ENCODE measurements around the gene RCBTB1. TPM values are rescaled to one million over a fixed set of nuclear protein-coding genes. Genes with fewer than 3 reads are reported as not detected.
"Not testable (repeated sequence)": the region's sequence is repeated elsewhere in the genome, so short reads cannot be mapped to it uniquely, and the experiment has no call there.

The RCBTB1 gene
- total and polyA plus RNA-seq, 4 donors, result 24.0 to 47.6 (median 34.4) TPM

GRCh38 chr13:49606747-49607648, 21.6 kb upstream of the RCBTB1 start:
- WGBS (ENCODE audit: insufficient coverage), result 20% methylated on average over 8 of the region's 15 CpGs
- peak; percentile 36 to 95 (median 73) for DNase-seq (ENCODE audit: low read depth in 4 of 6, low spot score in 6 of 6)
- no peaks in the 10 kb centered on the region for H3K36me3 ChIP-seq (ENCODE audit: control insufficient read depth, insufficient read depth, low read length)
- peak overlapping the region; percentile 22 for H3K4me3 ChIP-seq (ENCODE audit: low read depth, low read length)
- no peaks in the 10 kb centered on the region for H3K27me3 ChIP-seq (ENCODE audit: control insufficient read depth, insufficient read depth, low read length)
- no peaks in the 10 kb centered on the region for H3K9me3 ChIP-seq (ENCODE audit: control insufficient read depth, insufficient read depth, low read length)
- no peak overlapping the region for H3K27ac ChIP-seq (ENCODE audit: low read depth, low read length)
- H3K4me1 ChIP-seq (ENCODE audit: control insufficient read depth, insufficient read depth, low read length), result peaks cover 4% of the 10 kb centered on the region

- H3K36me3 ChIP-seq (ENCODE audit: control insufficient read depth, insufficient read depth, low read length), result no peaks in the 10 kb centered on the region
- no peak overlapping the region for H3K27ac ChIP-seq (ENCODE audit: low read depth, low read length)
- H3K4me3 ChIP-seq (ENCODE audit: low read depth, low read length), result no peak overlapping the region
- H3K27me3 ChIP-seq (ENCODE audit: control insufficient read depth, insufficient read depth, low read length), result no peaks in the 10 kb centered on the region
- H3K4me1 ChIP-seq (ENCODE audit: control insufficient read depth, insufficient read depth, low read length), result peaks cover 4% of the 10 kb centered on the region
- no peaks in the 10 kb centered on the region for H3K9me3 ChIP-seq (ENCODE audit: control insufficient read depth, insufficient read depth, low read length)
- WGBS (ENCODE audit: insufficient coverage), result 59% methylated on average over 5 of the region's 5 CpGs
- no peak for DNase-seq (ENCODE audit: low read depth in 4 of 6, low spot score in 6 of 6)
Measured at GRCh38 chr13:49604570-49604969, 19.2 kb upstream of the RCBTB1 start.

GRCh38 chr13:49602615-49603014, 17.3 kb upstream of the RCBTB1 start:
- not testable (repeated sequence) for H3K27me3 ChIP-seq (ENCODE audit: control insufficient read depth, insufficient read depth, low read length); H3K9me3 ChIP-seq (ENCODE audit: control insufficient read depth, insufficient read depth, low read length); DNase-seq (ENCODE audit: low read depth in 4 of 6, low spot score in 6 of 6); H3K4me3 ChIP-seq (ENCODE audit: low read depth, low read length); H3K27ac ChIP-seq (ENCODE audit: low read depth, low read length); H3K36me3 ChIP-seq (ENCODE audit: control insufficient read depth, insufficient read depth, low read length); H3K4me1 ChIP-seq (ENCODE audit: control insufficient read depth, insufficient read depth, low read length)
- 93% methylated on average over 7 of the region's 7 CpGs for WGBS (ENCODE audit: insufficient coverage)

- Histone ChIP-seq H3K36me3 (ENCODE audit: control insufficient read depth, insufficient read depth, low read length) (no peaks in the 10 kb centered on the region), H3K9me3 (ENCODE audit: control insufficient read depth, insufficient read depth, low read length) (no peaks in the 10 kb centered on the region), H3K27me3 (ENCODE audit: control insufficient read depth, insufficient read depth, low read length) (no peaks in the 10 kb centered on the region), H3K27ac (ENCODE audit: low read depth, low read length) (no peak overlapping the region), H3K4me3 (ENCODE audit: low read depth, low read length) (no peak overlapping the region), H3K4me1 (ENCODE audit: control insufficient read depth, insufficient read depth, low read length) (peaks cover 4% of the 10 kb centered on the region)
- DNase-seq (ENCODE audit: low read depth in 4 of 6, low spot score in 6 of 6), result no peak
- WGBS (ENCODE audit: insufficient coverage), result no CpG with 5 or more reads among the region's 1 CpG
Measured at GRCh38 chr13:49602005-49602404, 16.6 kb upstream of the RCBTB1 start.

- no peaks in the 10 kb centered on the region for H3K9me3 ChIP-seq (ENCODE audit: control insufficient read depth, insufficient read depth, low read length)
- no peak for DNase-seq (ENCODE audit: low read depth in 4 of 6, low spot score in 6 of 6)
- no peaks in the 10 kb centered on the region for H3K36me3 ChIP-seq (ENCODE audit: control insufficient read depth, insufficient read depth, low read length)
- no peaks in the 10 kb centered on the region for H3K27me3 ChIP-seq (ENCODE audit: control insufficient read depth, insufficient read depth, low read length)
- no peak overlapping the region for H3K27ac ChIP-seq (ENCODE audit: low read depth, low read length)
- no peak overlapping the region for H3K4me3 ChIP-seq (ENCODE audit: low read depth, low read length)
- WGBS (ENCODE audit: insufficient coverage), result 88% methylated on average over 8 of the region's 11 CpGs
- H3K4me1 ChIP-seq (ENCODE audit: control insufficient read depth, insufficient read depth, low read length), result no peaks in the 10 kb centered on the region
Measured at GRCh38 chr13:49597043-49597641, 11.8 kb upstream of the RCBTB1 start.

GRCh38 chr13:49596221-49596620, 10.9 kb upstream of the RCBTB1 start:
- Histone ChIP-seq H3K36me3 (ENCODE audit: control insufficient read depth, insufficient read depth, low read length) (no peaks in the 10 kb centered on the region), H3K27ac (ENCODE audit: low read depth, low read length) (no peak overlapping the region), H3K4me1 (ENCODE audit: control insufficient read depth, insufficient read depth, low read length) (no peaks in the 10 kb centered on the region), H3K27me3 (ENCODE audit: control insufficient read depth, insufficient read depth, low read length) (no peaks in the 10 kb centered on the region), H3K4me3 (ENCODE audit: low read depth, low read length) (no peak overlapping the region), H3K9me3 (ENCODE audit: control insufficient read depth, insufficient read depth, low read length) (no peaks in the 10 kb centered on the region)
- WGBS (ENCODE audit: insufficient coverage), result 100% methylated on average over 1 of the region's 2 CpGs
- no peak for DNase-seq (ENCODE audit: low read depth in 4 of 6, low spot score in 6 of 6)

- no peaks in the 10 kb centered on the region for H3K9me3 ChIP-seq (ENCODE audit: control insufficient read depth, insufficient read depth, low read length)
- H3K4me3 ChIP-seq (ENCODE audit: low read depth, low read length), result no peak overlapping the region
- H3K27ac ChIP-seq (ENCODE audit: low read depth, low read length), result no peak overlapping the region
- no peaks in the 10 kb centered on the region for H3K4me1 ChIP-seq (ENCODE audit: control insufficient read depth, insufficient read depth, low read length)
- no peaks in the 10 kb centered on the region for H3K36me3 ChIP-seq (ENCODE audit: control insufficient read depth, insufficient read depth, low read length)
- DNase-seq (ENCODE audit: low read depth in 4 of 6, low spot score in 6 of 6), result no peak
- no peaks in the 10 kb centered on the region for H3K27me3 ChIP-seq (ENCODE audit: control insufficient read depth, insufficient read depth, low read length)
Measured at GRCh38 chr13:49594576-49594975, 9.2 kb upstream of the RCBTB1 start.

- not testable (repeated sequence) for H3K4me3 ChIP-seq (ENCODE audit: low read depth, low read length); DNase-seq (ENCODE audit: low read depth in 4 of 6, low spot score in 6 of 6)
- WGBS (ENCODE audit: insufficient coverage), result no CpG with 5 or more reads among the region's 4 CpGs
Measured at GRCh38 chr13:49593876-49594275, 8.5 kb upstream of the RCBTB1 start.

GRCh38 chr13:49590714-49591113, 5.4 kb upstream of the RCBTB1 start:
- not testable (repeated sequence) for H3K4me3 ChIP-seq (ENCODE audit: low read depth, low read length); H3K4me1 ChIP-seq (ENCODE audit: control insufficient read depth, insufficient read depth, low read length); H3K9me3 ChIP-seq (ENCODE audit: control insufficient read depth, insufficient read depth, low read length); H3K27ac ChIP-seq (ENCODE audit: low read depth, low read length); H3K36me3 ChIP-seq (ENCODE audit: control insufficient read depth, insufficient read depth, low read length); DNase-seq (ENCODE audit: low read depth in 4 of 6, low spot score in 6 of 6); H3K27me3 ChIP-seq (ENCODE audit: control insufficient read depth, insufficient read depth, low read length)
- WGBS (ENCODE audit: insufficient coverage), result 88% methylated on average over 2 of the region's 3 CpGs

More at GRCh38 chr13:49593876-49594275, 8.5 kb upstream of the RCBTB1 start:
- H3K4me1 ChIP-seq (ENCODE audit: control insufficient read depth, insufficient read depth, low read length); H3K27ac ChIP-seq (ENCODE audit: low read depth, low read length); H3K9me3 ChIP-seq (ENCODE audit: control insufficient read depth, insufficient read depth, low read length); H3K36me3 ChIP-seq (ENCODE audit: control insufficient read depth, insufficient read depth, low read length); H3K27me3 ChIP-seq (ENCODE audit: control insufficient read depth, insufficient read depth, low read length): not testable (repeated sequence)

Data from spinal cord (tissue), 10 donors.